NCI-H748 (cell line): ENCODE results near the gene PGAP2.
A peak's percentile ranks its signal among the peaks of the same experiment; 100 is the strongest.
"Not testable (repeated sequence)": the region's sequence is repeated elsewhere in the genome, so short reads cannot be mapped to it uniquely, and the experiment has no call there.

ENCODE experiments used
- DNase-seq: peaks from one replicate; lab custom pipeline; 2025; ENCODE audit not compliant: unreplicated experiment; lab: John Stamatoyannopoulos, UW

Gene PGAP2

DNA sequence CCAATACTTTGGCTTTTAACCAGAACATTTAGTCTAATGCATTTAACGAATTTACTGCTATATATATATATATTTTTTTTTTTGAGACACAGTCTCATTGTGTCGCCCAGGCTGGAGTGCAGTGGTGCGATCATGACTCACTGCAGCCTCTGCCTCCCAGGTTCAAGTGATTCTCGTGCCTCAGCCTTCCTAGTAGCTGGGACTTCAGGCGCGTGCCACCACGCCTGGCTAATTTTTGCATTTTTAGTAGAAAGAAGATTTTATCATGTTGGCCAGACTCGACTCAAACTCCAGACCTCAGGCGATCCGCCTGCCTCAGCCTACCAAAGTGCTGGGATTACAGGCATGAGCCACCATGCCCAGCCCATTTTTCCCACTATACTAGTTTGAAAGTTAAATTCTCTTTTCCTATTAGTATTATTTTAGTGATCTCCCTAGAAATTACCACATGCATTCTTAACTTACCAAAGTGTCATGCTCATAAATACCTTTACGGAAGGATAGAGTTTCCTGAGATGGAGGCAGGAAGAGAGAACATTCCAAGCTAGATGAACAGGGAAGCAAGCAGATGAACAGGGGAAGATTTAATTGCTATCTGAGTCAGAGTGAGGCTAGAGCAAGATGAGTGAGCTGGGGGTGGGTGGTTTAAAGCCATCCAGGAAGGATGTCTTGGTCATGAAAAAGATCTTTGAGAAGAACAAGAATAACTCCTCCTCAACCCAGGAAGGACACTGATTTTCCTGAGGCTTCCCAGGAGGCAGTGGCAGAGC is 4.4 kb upstream of the PGAP2 start:
- DNase-seq, result no peak

DNA sequence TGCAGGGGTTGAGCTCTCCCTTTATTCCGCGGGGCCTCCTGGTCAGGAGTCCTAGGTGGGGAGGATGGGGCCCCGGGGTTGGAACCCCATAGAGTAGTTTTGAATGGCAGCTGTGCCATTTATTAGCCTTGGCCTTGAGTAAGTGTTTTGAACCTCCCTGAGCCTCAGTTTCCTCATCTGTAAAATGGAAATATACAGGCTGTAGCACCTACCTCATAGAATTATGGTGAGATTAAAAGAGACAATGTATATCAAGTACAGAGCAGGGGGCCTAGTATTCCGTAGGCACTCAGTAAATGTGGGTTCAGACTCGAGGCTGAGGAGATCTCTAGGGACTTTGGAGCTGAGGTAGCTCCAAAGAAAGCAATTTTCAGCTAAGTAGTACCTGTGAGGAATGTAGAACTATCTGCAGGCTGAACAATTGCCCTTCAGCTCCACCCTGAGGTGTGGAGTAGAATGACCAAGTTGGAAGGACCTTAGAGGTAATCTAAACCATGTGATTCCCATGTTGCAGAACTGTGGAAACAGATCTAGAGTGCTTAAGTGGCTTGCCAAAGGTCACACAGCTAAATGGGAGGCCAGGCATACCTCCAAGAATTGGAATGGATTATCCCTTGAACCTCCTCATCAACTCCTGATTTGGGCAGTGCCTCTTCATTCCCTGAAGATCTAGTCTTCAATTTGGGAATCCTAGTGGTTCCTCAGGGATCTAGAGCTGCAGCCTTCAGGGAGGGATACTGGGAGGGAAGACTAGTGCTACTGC is 682 bp downstream of the PGAP2 start:
- peak; percentile 71 for DNase-seq

GRCh38 chr11:3809624-3809928 is 1.2 kb downstream of the PGAP2 start:
- DNase-seq, result no peak

- no peak for DNase-seq
Observed at GRCh38 chr11:3810446-3810845, 2.1 kb downstream of the PGAP2 start.

GRCh38 chr11:3810951-3811350 is 2.6 kb downstream of the PGAP2 start:
- no peak for DNase-seq

DNA sequence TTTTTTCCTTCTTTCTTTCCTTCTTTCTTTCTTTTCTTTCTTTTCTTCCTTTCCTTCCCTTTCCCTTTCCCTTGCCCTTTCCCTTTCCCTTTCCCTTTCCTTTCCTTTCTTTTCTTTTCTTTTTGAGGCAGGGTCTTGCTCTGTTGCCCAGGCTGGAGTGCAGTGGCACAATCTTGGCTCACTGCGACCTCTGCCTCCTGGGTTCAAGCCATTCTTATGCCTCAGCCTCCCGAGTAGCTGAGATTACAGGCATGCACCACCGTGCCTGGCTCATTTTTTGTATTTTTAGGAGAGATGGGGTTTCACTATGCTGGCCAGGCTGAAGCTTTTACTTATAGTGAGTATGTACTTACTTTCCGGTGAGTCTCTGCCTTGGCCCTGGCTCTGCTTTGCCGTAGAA is 6.5 kb downstream of the PGAP2 start:
- not testable (repeated sequence) for DNase-seq

- no peak for DNase-seq
Observed at GRCh38 chr11:3815845-3816244, 7.5 kb downstream of the PGAP2 start.

- no peak for DNase-seq
Observed at GRCh38 chr11:3816673-3817072, 8.3 kb downstream of the PGAP2 start.

DNA sequence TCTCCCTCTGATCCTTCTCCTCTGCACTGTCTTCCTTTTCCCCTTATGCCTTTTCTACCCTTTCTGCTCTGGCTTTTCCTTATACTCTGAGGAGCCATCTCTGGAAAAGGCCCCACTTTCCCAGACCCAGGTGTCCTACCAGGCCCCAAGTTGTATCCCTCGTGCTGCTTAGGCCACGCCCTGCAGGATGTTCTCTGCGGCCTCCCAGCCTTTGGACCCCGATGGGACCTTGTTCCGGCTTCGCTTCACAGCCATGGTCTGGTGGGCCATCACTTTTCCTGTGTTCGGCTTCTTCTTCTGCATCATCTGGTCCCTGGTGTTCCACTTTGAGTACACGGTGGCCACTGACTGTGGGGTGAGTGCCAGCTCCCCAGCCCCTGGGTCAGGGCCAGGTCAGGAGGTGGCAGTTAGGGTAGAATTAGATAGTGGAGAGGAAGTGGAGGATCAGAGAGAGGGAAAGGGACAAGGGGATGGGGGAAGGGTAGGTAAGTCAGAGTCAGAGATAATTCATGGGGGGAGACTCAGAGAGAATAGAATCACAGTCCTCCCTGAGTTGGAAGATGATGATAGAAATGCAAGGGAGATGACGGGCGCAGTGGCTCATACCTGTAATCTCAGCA is 8.9 kb downstream of the PGAP2 start:
- DNase-seq, result no peak

GRCh38 chr11:3820971-3821370 is 12.6 kb downstream of the PGAP2 start:
- no peak for DNase-seq

- DNase-seq, result no peak
Observed at GRCh38 chr11:3822312-3822711, 14.0 kb downstream of the PGAP2 start.

GRCh38 chr11:3823303-3823702 is 14.9 kb downstream of the PGAP2 start:
- DNase-seq, result no peak

DNA sequence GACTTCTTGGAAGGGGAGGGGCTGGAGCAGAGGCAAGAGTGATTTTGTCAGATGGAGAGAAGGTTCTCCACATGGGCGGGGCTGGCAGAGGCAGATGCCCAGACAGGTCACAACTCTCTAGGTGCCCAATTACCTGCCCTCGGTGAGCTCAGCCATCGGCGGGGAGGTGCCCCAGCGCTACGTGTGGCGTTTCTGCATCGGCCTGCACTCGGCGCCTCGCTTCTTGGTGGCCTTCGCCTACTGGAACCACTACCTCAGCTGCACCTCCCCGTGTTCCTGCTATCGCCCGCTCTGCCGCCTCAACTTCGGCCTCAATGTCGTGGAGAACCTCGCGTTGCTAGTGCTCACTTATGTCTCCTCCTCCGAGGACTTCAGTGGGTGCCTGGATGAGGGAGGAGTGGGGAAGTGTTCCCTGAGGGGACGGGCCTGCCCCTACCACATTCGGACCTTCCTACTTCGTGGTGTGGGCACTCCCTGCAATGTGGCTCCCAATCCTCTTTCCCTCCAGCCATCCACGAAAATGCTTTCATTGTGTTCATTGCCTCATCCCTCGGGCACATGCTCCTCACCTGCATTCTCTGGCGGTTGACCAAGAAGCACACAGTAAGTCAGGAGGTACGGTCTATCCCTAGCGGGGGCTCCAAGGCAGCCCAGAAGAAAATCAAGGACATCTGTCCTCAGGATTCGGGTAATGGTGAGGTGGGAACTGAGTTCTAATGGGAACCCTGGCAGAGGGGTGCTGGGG is 15.6 kb downstream of the PGAP2 start:
- no peak for DNase-seq

DNA sequence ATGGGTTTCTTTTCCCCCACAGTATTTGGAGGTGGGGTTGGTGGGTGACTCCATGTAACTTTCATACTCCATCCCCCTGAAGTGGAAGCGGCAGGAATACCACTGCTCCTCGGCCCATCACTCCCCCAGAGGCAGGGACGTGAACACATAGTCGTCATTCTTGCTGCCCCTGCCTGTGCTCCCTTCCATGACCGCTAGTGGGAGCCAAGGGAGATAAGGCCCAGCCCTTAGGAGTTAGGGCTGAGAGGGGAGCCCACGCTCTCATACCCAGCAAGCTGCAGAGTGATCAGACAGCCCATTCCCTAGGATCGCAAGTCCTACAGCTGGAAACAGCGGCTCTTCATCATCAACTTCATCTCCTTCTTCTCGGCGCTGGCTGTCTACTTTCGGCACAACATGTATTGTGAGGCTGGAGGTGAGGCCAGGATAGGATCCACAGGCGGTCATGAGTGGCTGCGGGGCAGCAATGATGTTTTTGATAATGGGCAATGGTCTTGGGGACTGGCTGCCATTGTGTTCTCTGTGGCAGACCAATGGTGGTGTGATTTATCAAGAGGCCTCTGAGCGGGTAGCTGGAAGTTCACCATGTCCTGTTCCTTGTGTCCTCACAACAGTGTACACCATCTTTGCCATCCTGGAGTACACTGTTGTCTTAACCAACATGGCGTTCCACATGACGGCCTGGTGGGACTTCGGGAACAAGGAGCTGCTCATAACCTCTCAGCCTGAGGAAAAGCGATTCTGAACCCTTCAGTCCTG is 16.5 kb downstream of the PGAP2 start:
- peak; percentile 61 for DNase-seq

DNA sequence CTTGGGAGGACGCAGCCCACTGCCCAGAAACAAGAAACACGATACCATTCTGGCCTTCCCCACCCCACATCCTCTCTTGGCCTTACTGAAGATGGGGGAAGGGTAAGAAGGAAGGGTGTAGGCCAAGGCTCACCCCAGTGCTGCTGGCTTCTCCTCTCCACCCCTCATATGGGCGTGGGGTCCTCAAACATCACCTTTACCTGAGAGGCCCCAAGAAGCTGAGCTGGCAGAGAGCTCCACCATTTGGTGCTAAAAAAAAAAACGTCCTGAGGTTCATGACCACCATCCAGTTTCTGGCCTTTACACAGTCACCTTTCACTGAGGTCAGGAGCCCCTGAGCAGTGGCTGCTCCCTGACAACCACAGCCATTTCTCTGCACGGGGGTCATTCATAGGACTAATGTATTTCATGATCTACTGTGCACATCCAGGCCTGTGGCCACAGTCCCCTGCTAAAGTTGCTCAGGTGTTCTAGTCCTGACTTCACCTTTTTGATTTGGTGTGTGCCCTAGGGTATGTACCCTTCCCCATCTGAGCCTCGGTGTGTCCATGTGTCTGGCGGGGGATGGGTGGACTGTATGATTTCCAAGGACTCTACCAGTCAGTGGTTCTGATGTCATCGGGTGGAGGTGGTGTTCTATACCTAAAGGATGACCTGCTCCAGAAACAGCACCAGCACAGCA is 17.3 kb downstream of the PGAP2 start:
- no peak for DNase-seq

DNA sequence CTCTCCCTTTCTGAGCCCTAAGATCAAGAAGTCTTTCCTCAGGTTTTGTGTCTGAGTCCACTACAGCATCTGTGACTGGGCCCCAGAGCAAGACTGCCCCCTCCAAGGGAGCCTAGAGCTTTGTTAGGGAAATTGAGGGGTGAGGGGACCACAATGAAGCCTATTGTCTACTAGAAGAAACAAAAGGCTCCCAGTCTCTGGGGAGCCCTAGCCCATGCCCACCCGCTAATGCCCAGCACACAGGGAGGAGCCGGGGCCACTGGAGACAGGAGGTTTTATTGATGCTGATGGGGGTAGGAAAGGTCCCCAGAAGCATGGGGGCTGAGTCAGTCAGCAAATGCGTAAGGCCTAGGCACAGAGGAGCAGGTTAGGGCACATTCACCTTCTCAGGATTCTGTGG is 18.4 kb downstream of the PGAP2 start:
- DNase-seq, result no peak

GRCh38 chr11:3827434-3828186 is 19.2 kb downstream of the PGAP2 start:
- no peak for DNase-seq

DNA sequence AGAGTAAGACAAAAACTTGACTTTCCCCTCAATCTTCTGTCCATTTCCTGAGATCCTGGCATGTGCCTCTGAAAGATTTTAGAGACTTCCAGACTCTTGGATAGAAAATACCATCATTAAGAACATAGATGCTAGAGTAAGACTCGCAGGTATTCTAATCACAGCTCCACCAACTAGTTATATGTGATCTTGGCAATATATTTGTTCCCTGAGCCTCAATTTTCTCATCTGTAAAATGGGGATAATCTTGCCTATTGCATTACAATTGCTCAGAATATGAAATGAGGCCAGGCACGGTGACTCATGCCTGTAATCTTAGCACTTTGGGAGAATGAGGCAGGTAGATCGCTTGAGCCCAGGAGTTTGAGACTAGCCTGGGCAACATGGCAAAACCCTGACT is 21.7 kb downstream of the PGAP2 start:
- no peak for DNase-seq

- no peak for DNase-seq
Observed at GRCh38 chr11:3830730-3831129, 22.4 kb downstream of the PGAP2 start.
